Brain pericyte (primary cell): ENCODE results near the gene DCTD.

Experiments
- DNase-seq: peaks from one replicate; pipeline ENCODE4 v3.0.0-alpha.2; 2012; ENCODE audit warnings: low read depth, low spot score

The DCTD gene

GRCh38 chr4:182917182-182918043 lies at the start of gene DCTD:
Gene DCTD (minus strand): TSS chr4:182917386. CDS start chr4:182915568, 1,818 bp downstream.
- no peak for DNase-seq

- DNase-seq = no peak
Measured at GRCh38 chr4:182960746-182961145, 43.6 kb upstream of the DCTD start.

GRCh38 chr4:182960228-182960627 lies 43.0 kb upstream of the DCTD start:
- no peak for DNase-seq

DNA sequence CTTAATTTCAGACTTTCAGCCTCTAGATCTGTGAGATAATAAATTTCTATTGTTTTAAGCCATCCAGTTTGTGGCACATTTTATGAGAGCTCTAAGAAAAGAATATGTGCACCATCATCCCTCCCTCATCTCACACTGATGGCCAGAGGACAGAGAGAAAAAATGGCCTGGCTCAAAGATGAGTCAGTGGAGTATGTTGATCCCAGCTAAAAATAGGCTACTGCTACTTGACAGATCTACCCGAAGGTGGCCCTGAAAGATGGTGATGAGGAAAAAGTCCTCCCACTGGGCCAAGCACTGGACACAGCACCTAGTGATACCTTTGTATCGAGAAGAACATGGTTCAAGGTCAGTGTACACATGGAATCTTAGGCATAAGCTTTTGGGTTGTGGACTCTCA lies 38.2 kb upstream of the DCTD start:
- no peak for DNase-seq

- DNase-seq = no peak
Measured at GRCh38 chr4:182944484-182945213, 27.5 kb upstream of the DCTD start.

- DNase-seq = no peak
Measured at GRCh38 chr4:182939680-182940079, 22.5 kb upstream of the DCTD start.

- DNase-seq = no peak
Measured at GRCh38 chr4:182938205-182938645, 21.0 kb upstream of the DCTD start.

GRCh38 chr4:182937268-182938204 lies 20.4 kb upstream of the DCTD start:
- no peak for DNase-seq

- no peak for DNase-seq
Measured at GRCh38 chr4:182932651-182933050, 15.5 kb upstream of the DCTD start.

DNA sequence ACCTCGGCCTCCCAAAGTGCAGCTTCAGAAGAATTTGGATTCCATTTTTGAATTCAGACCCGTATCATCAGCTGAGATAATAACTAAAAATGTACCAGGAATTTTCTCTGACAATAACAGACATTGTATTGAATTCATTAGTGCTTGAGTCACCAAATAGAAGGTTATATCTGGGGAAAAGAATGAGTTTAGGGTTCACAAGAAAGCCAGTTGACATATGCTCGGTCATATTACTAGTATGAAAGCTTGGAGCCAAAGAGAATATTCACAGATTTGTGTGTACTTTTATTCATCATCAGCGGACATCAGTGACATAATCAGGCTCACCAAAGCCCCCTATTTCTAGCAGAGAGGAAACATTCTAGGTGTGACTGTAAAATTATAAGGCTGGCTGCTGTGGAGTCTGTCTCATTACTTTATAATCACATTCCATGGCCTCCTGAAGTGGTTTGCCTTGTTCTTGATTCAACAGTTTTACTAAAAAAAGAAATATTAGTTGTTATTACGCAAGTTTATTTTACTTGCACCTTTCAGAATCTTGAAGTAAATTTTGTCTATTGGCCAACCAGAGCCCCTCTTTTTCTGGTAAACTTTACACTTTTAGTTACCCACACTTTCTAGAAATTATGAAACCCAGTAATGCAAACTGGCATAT lies 14.6 kb upstream of the DCTD start:
- DNase-seq = no peak

DNA sequence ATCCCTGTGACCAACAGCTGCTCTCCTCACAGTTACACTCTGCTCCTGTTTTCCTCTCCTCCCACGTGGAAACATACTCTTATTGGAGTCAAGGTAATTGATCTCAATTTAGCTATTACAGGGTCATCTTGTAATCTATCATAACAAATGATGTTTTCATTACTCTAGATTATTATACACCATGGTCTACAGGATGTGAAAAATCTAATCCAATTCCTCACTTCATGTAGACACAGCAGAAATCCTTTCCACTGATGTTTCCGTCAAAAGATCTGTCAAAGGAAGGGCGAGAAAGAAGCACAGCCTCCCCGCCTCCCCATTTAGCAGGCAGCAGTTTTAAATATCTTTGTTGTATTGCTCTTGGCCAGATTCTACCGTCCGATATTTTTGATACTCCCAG lies 13.7 kb upstream of the DCTD start:
- DNase-seq = no peak

DNA sequence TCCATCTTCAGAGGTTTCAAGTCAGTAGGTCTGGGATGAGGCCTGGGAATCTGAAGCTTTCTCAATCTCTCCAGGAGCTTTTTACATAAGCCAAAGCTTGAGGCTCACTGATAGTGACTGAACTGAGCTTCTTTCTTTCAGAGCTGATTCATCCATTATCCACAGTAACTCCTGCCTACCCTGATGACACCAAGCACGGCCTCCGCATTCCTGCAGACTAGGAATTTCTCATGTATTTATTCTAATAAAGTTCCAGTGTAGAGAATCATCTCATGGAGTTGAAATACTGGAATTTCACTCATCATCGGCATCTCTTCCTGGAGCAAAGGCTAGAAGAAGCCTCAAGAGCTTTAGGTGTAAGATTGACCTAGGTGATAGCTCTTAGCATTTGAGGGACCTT lies 12.1 kb upstream of the DCTD start:
- DNase-seq = no peak

- no peak for DNase-seq
Measured at GRCh38 chr4:182928061-182928460, 10.9 kb upstream of the DCTD start.

DNA sequence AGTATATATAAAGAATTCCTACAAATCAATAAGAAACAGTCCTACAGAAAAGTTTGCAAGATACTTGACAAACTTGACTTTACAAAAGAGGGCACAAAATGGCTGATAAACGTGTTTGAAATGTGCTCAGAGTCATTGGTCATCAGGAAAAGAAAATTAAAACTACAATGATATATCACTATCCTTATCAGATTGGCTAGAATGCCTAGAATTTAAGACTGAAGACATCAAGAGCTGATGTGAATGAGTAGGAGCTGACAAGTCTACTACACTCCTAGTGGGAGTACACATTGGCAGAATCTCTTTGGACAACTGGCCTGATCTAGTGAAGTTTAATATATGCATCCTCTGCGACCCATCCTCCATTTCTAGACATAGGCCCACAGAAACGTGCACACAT lies 10.3 kb upstream of the DCTD start:
- no peak for DNase-seq

- no peak for DNase-seq
Measured at GRCh38 chr4:182925855-182926254, 8.7 kb upstream of the DCTD start.

- DNase-seq = peak; percentile 48
Measured at GRCh38 chr4:182925298-182925757, 8.1 kb upstream of the DCTD start.

DNA sequence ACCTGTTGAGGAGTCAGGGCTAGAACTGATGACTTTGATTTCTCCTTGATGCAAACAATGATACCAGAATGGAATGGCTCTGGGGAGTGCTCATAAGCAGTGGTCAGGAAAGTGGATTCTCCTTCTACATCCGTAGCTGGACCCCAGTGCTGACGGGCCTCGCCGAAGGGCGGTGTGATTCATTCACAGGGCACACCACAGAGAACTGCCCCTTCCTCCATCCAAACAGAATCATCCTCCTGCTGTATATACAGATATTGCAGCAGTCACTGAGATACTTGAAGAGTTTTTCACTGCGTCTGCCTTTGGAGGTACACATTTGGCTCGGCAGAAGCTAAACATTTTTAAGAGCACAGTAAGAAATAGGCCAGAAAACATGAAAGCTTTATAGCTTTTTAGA lies 7.3 kb upstream of the DCTD start:
- no peak for DNase-seq

DNA sequence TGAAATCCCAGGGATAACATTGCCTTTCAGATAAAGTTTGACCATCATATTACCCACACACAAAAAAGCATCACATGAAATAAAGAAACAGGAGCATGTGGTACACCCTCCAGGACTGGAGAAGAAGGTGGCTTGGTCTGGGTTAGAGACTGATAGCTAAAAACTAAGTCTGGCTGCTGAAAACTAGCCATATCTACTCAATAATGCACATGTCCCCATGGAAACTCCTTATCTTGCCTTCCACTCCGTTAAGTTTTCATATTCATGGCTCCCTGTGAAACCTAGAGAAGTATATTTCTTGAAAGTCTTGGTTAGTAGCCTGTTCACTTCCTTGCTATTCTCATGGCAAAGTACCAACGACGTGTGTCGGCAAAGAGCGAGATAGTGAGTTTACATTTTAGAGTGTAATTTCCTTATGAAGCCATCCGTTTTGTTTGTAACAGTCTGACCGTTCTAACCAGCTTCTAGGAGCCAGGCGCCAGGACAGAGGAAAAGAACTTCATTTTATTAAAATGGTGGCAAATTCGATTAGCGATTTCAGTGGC lies 6.7 kb upstream of the DCTD start:
- no peak for DNase-seq

DNA sequence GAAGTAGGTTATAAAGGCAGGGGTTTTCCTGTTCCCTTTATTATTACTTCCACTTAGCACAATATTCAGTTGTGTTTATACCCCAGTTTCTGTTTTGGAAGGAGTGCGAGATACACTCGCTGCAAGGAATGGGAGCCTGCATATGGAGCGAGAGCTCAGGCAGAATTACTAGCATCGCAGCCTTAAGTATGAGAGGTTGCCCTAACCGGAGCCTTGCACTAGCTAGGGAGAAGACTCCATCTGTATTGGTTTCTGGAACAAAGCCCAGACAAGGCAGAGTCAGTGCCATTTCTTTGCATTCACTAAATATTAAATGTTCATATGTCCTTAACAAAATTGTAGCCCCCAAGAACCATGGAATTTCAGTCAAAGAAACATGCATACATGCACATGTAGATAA lies 6.2 kb upstream of the DCTD start:
- DNase-seq = no peak

- no peak for DNase-seq
Measured at GRCh38 chr4:182922501-182923284, 5.5 kb upstream of the DCTD start.
